ENCODE measurements around the gene DEDD2. TPM values are rescaled to one million over a fixed set of nuclear protein-coding genes. Genes with fewer than 3 reads are reported as not detected.
A peak's percentile ranks its signal among the peaks of the same experiment; 100 is the strongest.
"Not testable (repeated sequence)": the region's sequence is repeated elsewhere in the genome, so short reads cannot be mapped to it uniquely, and the experiment has no call there.

DEDD2 gene, protein sequence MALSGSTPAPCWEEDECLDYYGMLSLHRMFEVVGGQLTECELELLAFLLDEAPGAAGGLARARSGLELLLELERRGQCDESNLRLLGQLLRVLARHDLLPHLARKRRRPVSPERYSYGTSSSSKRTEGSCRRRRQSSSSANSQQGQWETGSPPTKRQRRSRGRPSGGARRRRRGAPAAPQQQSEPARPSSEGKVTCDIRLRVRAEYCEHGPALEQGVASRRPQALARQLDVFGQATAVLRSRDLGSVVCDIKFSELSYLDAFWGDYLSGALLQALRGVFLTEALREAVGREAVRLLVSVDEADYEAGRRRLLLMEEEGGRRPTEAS
- total RNA-seq = 21.3 to 24.0 TPM (median 23.7 TPM) in 3 replicates

DNA sequence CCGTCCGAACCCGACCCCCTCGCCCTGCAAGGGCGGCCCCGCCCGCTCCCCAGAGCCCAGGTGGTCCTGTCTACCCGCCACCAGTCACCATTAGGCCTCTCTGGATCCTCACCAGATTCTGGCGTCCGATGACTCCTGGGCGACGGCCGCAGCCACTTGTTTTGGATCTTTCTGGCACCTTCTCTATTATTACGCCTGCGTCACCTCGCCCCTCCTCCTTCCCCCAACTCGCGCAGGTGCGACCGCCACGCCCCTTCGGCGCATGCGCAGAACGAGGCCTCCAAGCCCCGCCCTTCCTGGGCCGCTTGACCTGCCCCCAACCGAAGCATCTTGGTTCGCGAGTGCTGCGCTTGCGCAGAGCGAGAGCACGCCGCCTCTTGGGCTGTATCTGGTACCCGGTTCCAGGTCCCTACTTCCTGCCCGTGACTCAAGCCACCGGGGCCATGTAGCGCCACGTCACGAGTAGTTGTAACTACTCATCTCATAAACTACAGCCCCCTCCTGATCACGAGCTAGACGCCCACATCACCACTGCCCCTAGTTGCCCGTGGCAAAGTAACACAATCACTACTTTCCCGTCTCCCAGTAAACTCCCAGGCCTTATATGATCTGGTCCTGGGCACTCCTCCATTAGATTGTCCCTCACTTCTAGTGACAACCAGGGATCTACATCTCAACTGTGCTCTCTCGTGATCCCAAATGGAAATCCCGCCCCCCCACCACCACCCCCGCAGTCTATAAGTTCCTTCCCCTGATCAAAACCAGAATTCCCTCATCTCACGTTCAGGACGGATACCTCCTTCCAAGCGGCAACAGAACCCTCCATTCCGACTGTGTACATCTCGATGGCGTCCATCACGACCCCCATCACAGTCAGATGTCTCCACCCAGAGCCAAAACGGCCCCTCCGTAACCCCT is at the start of gene DEDD2:
Gene DEDD2, minus strand, starts transcription at position 158 of the 918 bp plus-strand sequence. CDS start 670 bp downstream, outside the sequence.
- peak; percentile 96 to 100 for DNase-seq (ENCODE audit: low spot score in 2 of 2, unreplicated experiment in 2 of 2)
- H3K36me3 Mint-ChIP-seq = peaks cover 13% of the 10 kb centered on the region
- H3K27ac Mint-ChIP-seq = peak within 1 kb of the TSS; percentile 96
- no peaks in the 10 kb centered on the region for H3K9me3 Mint-ChIP-seq
- peaks cover 35% of the 10 kb centered on the region for H3K4me1 Mint-ChIP-seq
- TF ChIP-seq, protein P1, sequence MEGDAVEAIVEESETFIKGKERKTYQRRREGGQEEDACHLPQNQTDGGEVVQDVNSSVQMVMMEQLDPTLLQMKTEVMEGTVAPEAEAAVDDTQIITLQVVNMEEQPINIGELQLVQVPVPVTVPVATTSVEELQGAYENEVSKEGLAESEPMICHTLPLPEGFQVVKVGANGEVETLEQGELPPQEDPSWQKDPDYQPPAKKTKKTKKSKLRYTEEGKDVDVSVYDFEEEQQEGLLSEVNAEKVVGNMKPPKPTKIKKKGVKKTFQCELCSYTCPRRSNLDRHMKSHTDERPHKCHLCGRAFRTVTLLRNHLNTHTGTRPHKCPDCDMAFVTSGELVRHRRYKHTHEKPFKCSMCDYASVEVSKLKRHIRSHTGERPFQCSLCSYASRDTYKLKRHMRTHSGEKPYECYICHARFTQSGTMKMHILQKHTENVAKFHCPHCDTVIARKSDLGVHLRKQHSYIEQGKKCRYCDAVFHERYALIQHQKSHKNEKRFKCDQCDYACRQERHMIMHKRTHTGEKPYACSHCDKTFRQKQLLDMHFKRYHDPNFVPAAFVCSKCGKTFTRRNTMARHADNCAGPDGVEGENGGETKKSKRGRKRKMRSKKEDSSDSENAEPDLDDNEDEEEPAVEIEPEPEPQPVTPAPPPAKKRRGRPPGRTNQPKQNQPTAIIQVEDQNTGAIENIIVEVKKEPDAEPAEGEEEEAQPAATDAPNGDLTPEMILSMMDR (IDR thresholded peaks at IDR 0.05; ENCODE audit: unreplicated experiment) = no peak
- peaks cover 1% of the 10 kb centered on the region for H3K27me3 Mint-ChIP-seq (ENCODE audit: low read depth)
- peak within 1 kb of the TSS; percentile 95 for H3K4me3 Mint-ChIP-seq

DNA sequence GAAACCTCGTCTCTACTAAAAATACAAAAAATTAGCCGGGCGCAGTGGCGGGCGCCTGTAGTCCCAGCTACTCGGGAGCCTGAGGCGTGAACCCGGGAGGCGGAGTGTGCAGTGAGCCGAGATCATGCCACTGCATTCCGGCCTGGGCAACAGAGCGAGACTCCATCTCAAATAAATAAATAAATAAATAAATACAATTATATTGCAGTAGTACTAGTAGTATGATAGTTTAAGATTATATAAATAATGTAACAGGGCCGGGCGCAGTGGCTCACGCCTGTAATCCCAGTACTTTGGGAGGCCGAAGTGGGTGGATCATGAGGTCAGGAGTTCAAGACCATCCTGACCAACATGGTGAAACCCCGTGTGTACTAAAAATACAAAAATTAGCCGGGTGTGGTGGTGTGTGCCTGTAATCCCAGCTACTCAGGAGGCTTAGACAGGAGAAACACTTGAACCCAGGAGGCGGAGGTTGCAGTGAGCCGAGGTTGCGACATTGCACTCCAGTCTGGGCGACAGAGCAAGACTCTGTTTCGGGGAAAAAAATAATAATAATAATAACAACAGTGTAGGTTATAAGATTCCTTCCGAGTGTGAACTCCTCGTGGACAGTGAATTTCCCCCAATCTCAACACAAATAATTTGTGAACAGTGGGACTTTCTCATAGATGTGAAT is 49.6 kb upstream of the DEDD2 start:
- not testable (repeated sequence) for H3K4me3 Mint-ChIP-seq; H3K36me3 Mint-ChIP-seq; H3K27ac Mint-ChIP-seq; H3K27me3 Mint-ChIP-seq (ENCODE audit: low read depth); DNase-seq (ENCODE audit: low spot score in 2 of 2, unreplicated experiment in 2 of 2); H3K9me3 Mint-ChIP-seq
- peaks cover 27% of the 10 kb centered on the region for H3K4me1 Mint-ChIP-seq

DNA sequence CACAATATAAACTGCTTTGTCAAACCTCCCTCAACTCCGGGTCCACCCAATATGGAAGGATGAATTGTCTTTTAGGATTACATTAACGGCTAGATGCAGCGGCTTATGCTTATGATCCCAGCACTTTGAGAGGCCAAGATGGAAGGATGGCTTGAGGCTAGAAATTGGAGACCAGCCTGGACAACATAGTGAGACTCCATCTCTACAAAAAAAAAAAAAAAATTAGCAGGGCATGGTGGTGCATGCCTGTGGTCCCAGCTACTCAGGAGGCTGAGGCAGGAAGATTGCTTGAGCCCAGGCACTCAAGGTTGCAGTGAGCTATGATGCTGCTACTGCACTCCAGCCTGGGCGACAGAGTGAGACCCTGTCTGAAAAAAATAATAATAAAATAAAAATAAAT is 48.6 kb upstream of the DEDD2 start:
- H3K36me3 Mint-ChIP-seq; H3K27ac Mint-ChIP-seq; H3K9me3 Mint-ChIP-seq; H3K4me3 Mint-ChIP-seq; DNase-seq (ENCODE audit: low spot score in 2 of 2, unreplicated experiment in 2 of 2); H3K27me3 Mint-ChIP-seq (ENCODE audit: low read depth): not testable (repeated sequence)
- H3K4me1 Mint-ChIP-seq = peaks cover 23% of the 10 kb centered on the region

DNA sequence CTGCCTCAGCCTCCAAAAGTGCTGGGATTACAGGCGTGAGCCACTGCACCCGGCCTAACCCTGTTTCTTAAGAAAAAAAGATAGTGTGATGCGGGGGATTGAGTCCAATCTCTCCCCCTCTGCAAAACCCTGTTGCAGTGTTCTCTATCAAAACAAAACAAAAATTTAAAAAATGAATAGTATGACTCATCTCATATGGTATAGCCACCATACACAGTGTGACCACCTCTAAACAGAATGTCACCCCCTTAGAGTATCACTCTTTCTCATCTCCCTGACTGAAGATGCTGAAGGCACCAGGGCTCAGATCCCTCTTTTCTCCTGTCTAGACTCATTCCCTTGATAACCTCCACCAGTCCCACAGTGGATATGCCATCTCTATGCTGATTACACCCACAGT is 44.3 kb upstream of the DEDD2 start:
- peaks cover under 1% of the 10 kb centered on the region for H3K4me1 Mint-ChIP-seq
- DNase-seq (ENCODE audit: low spot score in 2 of 2, unreplicated experiment in 2 of 2) = no peak
- no peak overlapping the region for H3K4me3 Mint-ChIP-seq
- TF ChIP-seq, protein P1 (IDR thresholded peaks at IDR 0.05; ENCODE audit: unreplicated experiment) = no peak
- H3K27ac Mint-ChIP-seq = no peak overlapping the region
- H3K9me3 Mint-ChIP-seq = no peaks in the 10 kb centered on the region
- H3K27me3 Mint-ChIP-seq (ENCODE audit: low read depth) = no peaks in the 10 kb centered on the region
- H3K36me3 Mint-ChIP-seq = no peaks in the 10 kb centered on the region

DNA sequence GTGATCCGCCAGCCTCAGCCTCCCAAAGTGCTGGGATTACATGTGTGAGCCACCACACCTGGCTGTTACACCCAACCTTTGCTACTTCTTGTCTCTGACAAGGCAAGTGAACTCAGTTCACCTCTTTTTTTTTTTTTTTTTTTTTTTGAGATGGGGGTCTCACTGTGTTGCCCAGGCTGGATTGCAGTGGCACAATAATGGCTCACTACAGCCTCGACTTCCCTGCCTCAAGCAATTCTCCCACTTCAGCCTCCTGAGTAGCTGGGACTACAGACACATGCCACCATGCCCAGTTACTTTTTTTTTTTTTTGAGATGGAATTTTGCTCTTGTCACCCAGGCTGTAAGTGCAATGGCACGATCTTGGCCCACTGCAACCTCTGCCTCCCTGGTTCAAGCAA is 40.4 kb upstream of the DEDD2 start:
- not testable (repeated sequence) for H3K4me3 Mint-ChIP-seq; H3K9me3 Mint-ChIP-seq; H3K27ac Mint-ChIP-seq; H3K36me3 Mint-ChIP-seq; H3K27me3 Mint-ChIP-seq (ENCODE audit: low read depth); DNase-seq (ENCODE audit: low spot score in 2 of 2, unreplicated experiment in 2 of 2)
- H3K4me1 Mint-ChIP-seq = peaks cover 14% of the 10 kb centered on the region

DNA sequence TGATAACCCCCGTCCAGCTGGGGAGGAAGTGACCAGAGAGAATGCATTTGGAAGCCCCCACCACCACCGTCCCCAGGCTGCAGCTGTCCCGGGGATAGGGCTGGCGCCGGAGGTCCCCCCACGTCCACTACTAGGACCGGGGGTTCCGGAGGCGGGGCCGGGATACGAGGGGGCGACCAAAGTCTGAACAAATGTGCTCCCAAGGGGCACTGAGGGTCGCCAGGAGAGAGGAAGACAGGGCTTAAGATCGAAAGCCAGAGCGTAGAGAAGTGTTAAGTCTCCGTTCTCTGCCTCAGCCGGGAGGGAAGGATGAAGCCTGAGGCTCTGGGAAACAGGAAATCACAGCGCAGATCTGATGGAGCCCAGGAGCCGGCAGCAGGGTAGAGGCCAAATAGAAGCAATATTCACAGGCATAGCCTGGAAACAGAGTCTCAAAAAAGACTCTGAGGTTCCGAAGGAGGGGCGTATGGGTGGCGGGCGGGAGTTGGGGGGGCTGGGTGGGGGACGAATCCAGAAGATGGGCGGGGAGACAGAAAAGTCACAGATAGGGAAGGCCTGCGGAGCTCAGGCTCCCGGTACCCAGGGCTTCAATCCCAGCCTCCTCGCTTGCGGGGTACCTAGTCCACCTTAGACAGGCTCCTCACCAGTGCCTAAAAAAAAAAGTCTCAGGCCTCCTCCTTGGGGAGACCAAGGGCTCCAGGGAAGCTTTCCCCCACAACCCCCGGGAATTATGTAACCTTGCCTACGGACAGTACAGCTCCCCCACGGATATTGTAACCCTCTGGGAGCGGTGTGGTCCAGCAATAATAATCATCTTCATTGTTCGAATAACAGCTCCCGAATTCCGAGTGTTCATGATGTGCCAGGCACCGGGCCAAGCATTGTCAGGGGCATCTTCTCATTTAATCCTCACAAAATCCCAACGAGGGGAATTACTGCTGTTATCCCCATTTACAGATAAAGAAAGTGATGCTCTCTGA is 38.6 kb upstream of the DEDD2 start:
- Mint-ChIP-seq H3K27ac (peak overlapping the region; percentile 95), H3K36me3 (no peaks in the 10 kb centered on the region), H3K27me3 (ENCODE audit: low read depth) (no peaks in the 10 kb centered on the region), H3K9me3 (no peaks in the 10 kb centered on the region), H3K4me3 (peak overlapping the region; percentile 67), H3K4me1 (peaks cover 29% of the 10 kb centered on the region)
- TF ChIP-seq, protein P1 (IDR thresholded peaks at IDR 0.05; ENCODE audit: unreplicated experiment) = no peak
- peak in 1 of 2 experiments; percentile 54 for DNase-seq (ENCODE audit: low spot score in 2 of 2, unreplicated experiment in 2 of 2)

Data from mesothelial cell of epicardium (in vitro differentiated cells).